ENCODE data around the gene PEAK1.
A peak's percentile ranks its signal among the peaks of the same experiment; 100 is the strongest.

DNA sequence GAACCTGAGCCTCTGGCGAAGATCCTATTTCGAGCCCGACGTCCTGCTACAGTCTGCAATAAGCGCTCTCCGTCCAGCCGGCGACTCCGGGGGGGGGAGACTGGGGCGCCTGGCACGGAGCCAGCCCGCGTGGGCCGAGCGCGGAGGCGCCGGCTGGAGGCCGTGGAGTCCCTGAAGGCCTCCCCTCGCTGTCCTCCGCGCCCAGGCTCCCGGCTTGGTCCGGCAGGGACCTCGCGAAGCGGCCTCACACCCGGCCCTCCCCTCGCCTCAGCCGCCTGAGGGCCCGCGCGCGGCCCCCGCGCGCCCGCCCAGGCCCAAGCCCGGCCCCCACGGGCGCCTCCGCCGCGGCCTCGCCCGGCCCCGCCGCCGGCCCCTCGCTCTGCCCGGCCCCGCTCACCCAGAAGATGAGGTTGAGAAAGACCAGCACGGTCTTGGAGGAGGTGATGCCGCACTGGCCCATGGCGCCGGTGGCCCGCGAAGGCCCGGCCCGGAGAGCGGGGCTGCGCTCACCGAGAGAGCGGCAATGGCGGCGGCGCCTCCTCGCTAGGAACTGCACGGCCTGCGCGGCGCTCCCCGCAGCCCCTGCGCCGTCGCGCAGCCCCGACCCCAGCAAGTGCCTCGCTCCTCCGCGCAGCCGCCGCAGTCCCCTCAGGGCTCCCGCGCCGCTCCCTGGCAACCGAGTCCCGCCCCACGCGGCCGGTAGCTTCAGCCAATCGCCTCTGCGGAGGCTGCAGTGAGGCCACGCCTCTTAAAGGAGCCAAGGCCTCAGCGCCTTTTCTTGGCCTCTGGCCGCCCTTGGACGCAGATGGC lies 349.2 kb downstream of the PEAK1 start, which contains the start of gene TSPAN3:
- no peak for TF ChIP-seq HDGF (IDR thresholded peaks at IDR 0.05)
- no peak for TF ChIP-seq CTCF (IDR thresholded peaks at IDR 0.05 in 2 of 3, conservative IDR thresholded peaks at IDR 0.05 in 1 of 3; ENCODE audit: control insufficient read depth in 2 of 3, extremely low read depth in 1 of 3, insufficient read depth in 1 of 3, low read depth in 3 of 3, low read length in 3 of 3)
- no peak for TF ChIP-seq EP300 (IDR thresholded peaks at IDR 0.05; ENCODE audit: borderline replicate concordance in 1 of 2, control insufficient read depth in 1 of 2, low read depth in 2 of 2, low read length in 2 of 2)
- no peak for TF ChIP-seq REST (IDR thresholded peaks at IDR 0.05; ENCODE audit: low read depth, low read length)
- no peak for TF ChIP-seq EZH2 (IDR thresholded peaks at IDR 0.05; ENCODE audit: borderline replicate concordance, control insufficient read depth, low read depth, low read length)
- peak; percentile 51; the same call in 1 of the 2 replicates for TF ChIP-seq CREB1 (IDR thresholded peaks at IDR 0.05; ENCODE audit: low read depth)
- no peak for TF ChIP-seq JUND (IDR thresholded peaks at IDR 0.05; ENCODE audit: low read depth, low read length)
- TF ChIP-seq POLR2AphosphoS5 (IDR thresholded peaks at IDR 0.05; ENCODE audit: low read length), result peak; percentile 59

Data from GM12878 (cell line).